Duodenal mucosa (tissue), 2 donors: ENCODE results near the gene CDRT15.

ENCODE experiments used
- H3K27ac ChIP-seq: one replicate; pipeline ENCODE4 v1.7.0; 2013; ENCODE audit warnings: low read depth, low read length
- H3K27me3 ChIP-seq, 2 donors: one replicate each; pipeline ENCODE4 v1.7.0; 2013; ENCODE audit warnings: low read length in 2 of 2, control low read depth in 1 of 2; ENCODE audit not compliant: insufficient read depth in 2 of 2, control insufficient read depth in 1 of 2
- H3K36me3 ChIP-seq, 2 donors: one replicate each; pipeline ENCODE4 v1.7.0; 2013; ENCODE audit warnings: low read length in 2 of 2, control low read depth in 1 of 2; ENCODE audit not compliant: insufficient read depth in 2 of 2, control insufficient read depth in 1 of 2
- H3K4me1 ChIP-seq, 2 donors: one replicate each; pipeline ENCODE4 v1.7.0; 2013; ENCODE audit warnings: low read length in 2 of 2, control low read depth in 1 of 2; ENCODE audit not compliant: insufficient read depth in 2 of 2, control insufficient read depth in 1 of 2
- H3K4me3 ChIP-seq, 2 donors: one replicate each; pipeline ENCODE4 v1.7.0; 2013; ENCODE audit warnings: low read length in 2 of 2, low read depth in 1 of 2
- H3K9ac ChIP-seq, 2 donors: one replicate each; pipeline ENCODE4 v1.7.0; 2013; ENCODE audit warnings: low read length in 2 of 2, low read depth in 1 of 2
- H3K9me3 ChIP-seq, 2 donors: one replicate each; pipeline ENCODE4 v1.7.0; 2013; ENCODE audit warnings: low read length in 2 of 2, control low read depth in 1 of 2; ENCODE audit not compliant: control insufficient read depth in 1 of 2

CDRT15 gene

DNA sequence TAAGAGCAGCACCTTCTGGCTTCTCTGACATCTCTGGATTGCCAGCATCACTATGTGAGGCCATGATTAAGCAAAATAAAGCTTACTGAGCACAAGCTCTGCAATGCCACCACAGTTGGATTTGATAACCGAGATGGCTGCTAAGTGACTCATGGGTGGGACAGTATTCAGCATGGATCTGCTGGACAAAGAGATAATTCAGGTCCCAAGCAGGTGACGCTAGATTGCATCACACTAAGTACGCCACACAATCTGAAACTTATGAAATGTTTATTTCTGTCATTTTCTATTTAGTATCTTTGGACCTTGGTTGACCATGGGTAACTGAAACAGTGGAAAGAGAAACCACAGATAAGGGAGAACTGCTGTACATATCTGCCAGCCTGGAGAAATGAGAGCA is 27.4 kb downstream of the CDRT15 start:
- H3K9ac ChIP-seq, result no peak overlapping the region
- no peaks in the 10 kb centered on the region for H3K27me3 ChIP-seq
- no peaks in the 10 kb centered on the region for H3K9me3 ChIP-seq
- H3K36me3 ChIP-seq, result peaks cover 10 to 38% of the 10 kb centered on the region in 2 donors
- peaks cover 8 to 12% of the 10 kb centered on the region in 2 donors for H3K4me1 ChIP-seq
- no peak overlapping the region for H3K27ac ChIP-seq
- H3K4me3 ChIP-seq, result no peak overlapping the region

DNA sequence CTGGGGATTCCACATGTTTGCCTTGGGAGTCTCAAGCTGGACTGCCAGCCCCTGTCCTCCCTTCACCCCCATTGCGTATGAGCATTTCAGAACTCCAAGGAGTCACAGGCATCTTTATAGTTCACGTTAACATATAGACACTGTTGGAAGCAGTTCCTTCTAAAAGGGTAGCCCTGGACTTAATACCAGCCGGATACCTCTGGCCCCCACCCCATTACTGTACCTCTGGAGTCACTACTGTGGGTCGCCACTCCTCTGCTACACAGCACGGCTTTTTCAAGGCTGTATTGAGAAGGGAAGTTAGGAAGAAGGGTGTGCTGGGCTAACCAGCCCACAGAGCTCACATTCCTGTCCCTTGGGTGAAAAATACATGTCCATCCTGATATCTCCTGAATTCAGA is 28.9 kb downstream of the CDRT15 start:
- Histone ChIP-seq H3K27ac (no peak overlapping the region), H3K4me1 (peaks cover 8 to 22% of the 10 kb centered on the region in 2 donors), H3K9ac (no peak overlapping the region), H3K9me3 (no peaks in the 10 kb centered on the region), H3K4me3 (no peak overlapping the region), H3K27me3 (no peaks in the 10 kb centered on the region), H3K36me3 (peaks cover 10 to 38% of the 10 kb centered on the region in 2 donors)

DNA sequence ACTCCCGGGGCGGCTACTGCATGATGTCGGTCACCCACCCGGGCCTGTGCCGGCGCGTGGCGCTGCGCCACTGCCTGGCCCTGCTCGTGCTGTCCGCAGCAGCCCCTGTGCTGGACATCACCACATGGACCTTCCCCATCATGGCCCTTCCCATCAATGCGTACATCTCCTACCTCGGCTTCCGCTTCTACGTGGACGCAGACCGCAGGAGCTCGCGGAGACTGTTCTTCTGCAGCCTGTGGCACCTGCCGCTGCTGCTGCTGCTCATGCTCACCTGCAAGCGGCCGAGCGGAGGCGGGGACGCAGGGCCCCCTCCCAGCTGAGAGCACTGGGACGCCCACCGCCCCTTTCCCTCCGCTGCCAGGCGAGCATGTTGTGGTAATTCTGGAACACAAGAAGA is 29.8 kb downstream of the CDRT15 start:
- H3K27me3 ChIP-seq, result no peaks in the 10 kb centered on the region
- H3K4me1 ChIP-seq, result peaks cover 11 to 24% of the 10 kb centered on the region in 2 donors
- H3K9me3 ChIP-seq, result no peaks in the 10 kb centered on the region
- H3K36me3 ChIP-seq, result peaks cover 10 to 36% of the 10 kb centered on the region in 2 donors
- no peak overlapping the region for H3K27ac ChIP-seq
- no peak overlapping the region for H3K9ac ChIP-seq
- no peak overlapping the region for H3K4me3 ChIP-seq

DNA sequence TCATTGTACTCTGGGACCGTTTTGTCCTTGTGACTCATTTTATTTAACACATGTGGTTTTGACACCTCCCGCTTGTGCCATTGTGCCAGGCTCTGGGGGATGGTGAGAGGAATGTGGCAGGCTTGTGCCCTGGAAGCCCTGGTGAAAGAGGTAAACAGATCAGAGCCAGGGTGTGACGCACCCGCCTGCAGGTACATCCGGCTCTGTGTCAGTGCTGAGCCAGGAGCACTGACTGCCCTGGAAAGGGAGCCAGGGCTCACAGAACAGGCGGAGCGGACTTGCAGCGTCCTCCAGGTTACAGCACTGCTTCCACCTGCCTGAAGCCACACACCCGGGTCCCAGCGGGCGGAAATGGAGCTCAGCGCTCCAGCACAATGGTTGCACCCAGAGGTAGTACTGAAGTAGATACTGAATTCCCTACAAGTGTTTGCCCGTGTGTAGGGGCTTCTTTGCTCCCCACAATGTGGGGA is 30.6 kb downstream of the CDRT15 start:
- Histone ChIP-seq H3K4me3 (no peak overlapping the region), H3K27ac (no peak overlapping the region), H3K27me3 (no peaks in the 10 kb centered on the region), H3K9ac (no peak overlapping the region), H3K9me3 (no peaks in the 10 kb centered on the region), H3K36me3 (peaks cover 10 to 27% of the 10 kb centered on the region in 2 donors), H3K4me1 (peaks cover 20 to 33% of the 10 kb centered on the region in 2 donors)

DNA sequence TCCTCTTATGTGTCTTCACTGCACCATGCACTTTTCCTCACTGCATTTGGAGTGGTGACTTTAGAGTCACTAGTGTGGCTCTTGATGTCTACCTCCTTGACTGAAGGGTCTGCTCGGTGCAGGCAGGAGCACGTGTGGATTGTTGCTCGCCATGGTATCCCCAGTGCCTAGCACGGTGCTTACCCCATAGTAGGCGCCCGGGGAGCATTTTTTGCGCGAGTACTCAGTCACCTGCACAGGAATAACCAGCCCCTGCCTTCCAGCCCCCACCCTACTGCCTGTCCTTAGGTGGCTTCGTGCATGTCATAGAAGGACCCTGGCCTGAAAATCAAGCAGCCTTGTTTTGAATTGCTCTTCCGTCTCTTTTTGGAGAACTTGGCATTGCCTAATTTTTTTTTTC is 31.3 kb downstream of the CDRT15 start:
- Histone ChIP-seq H3K27me3 (no peaks in the 10 kb centered on the region), H3K9me3 (no peaks in the 10 kb centered on the region), H3K27ac (no peak overlapping the region), H3K4me1 (peaks cover 26 to 40% of the 10 kb centered on the region in 2 donors), H3K9ac (no peak overlapping the region), H3K36me3 (peaks cover 10 to 24% of the 10 kb centered on the region in 2 donors), H3K4me3 (no peak overlapping the region)

DNA sequence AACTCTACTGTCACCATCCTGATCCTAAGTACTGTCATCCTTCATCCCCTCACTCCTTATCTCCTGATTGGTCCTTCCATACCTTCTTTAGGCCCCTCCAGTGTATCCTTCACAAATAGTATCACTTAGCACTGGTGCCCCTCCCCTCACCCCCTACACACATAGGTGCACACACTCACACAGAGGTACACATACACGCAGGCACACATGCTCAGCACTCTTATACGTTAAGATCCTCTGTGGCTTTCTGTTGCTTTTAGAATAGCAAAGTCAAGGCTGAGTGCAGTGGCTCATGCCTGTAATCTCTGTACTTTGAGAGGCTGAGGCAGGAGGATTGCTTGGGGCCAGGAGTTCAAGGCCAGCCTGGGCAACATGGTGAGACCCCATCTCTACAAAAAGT is 32.1 kb downstream of the CDRT15 start:
- Histone ChIP-seq H3K36me3 (peaks cover 10 to 18% of the 10 kb centered on the region in 2 donors), H3K27ac (no peak overlapping the region), H3K27me3 (no peaks in the 10 kb centered on the region), H3K4me1 (peaks cover 28 to 47% of the 10 kb centered on the region in 2 donors), H3K4me3 (no peak overlapping the region), H3K9ac (no peak overlapping the region), H3K9me3 (no peaks in the 10 kb centered on the region)

DNA sequence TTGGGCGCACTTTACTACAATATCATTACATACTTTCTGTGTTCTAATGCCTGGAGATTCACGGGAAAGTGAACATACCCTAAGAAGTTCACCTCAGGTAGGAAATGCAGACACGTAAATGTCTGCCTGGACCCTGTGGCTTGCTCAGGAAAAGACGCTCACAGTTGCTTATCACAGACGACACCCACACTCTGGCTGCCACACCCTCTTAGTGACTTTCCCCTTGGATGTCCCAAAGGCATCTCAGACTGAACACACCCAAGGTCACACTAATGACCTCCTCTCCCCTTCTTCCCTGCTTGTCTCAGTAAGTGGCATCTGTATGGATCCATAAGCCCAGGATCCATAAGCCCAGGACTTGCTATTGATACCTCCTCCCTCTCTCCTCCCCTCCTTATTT is 32.6 kb downstream of the CDRT15 start:
- Histone ChIP-seq H3K27ac (no peak overlapping the region), H3K36me3 (peaks cover 10 to 21% of the 10 kb centered on the region in 2 donors), H3K4me3 (no peak overlapping the region), H3K9ac (no peak overlapping the region), H3K27me3 (no peaks in the 10 kb centered on the region), H3K9me3 (no peaks in the 10 kb centered on the region), H3K4me1 (peaks cover 28 to 47% of the 10 kb centered on the region in 2 donors)

DNA sequence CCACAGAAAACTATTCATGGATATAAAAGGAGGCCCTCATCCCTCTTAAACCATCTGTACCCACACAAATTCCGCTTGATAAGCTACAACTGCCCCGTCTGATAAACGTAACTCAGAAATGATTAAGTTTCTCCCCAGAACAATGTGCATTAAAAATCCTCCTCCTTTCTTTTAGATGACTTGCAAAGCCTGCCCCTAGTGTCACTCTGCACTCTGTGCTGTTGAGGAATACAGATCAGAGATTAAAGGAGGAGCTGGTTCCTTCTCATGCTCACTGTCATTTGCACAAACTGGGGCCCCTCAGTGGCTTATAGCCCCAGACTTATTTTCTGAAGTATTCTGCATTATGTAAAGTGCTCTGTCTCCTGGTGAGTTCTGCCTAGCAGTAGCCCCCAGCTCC is 33.3 kb downstream of the CDRT15 start:
- no peaks in the 10 kb centered on the region for H3K9me3 ChIP-seq
- H3K27me3 ChIP-seq, result no peaks in the 10 kb centered on the region
- no peak overlapping the region for H3K9ac ChIP-seq
- H3K4me1 ChIP-seq, result peaks cover 28 to 47% of the 10 kb centered on the region in 2 donors
- no peak overlapping the region for H3K4me3 ChIP-seq
- H3K27ac ChIP-seq, result no peak overlapping the region
- H3K36me3 ChIP-seq, result peaks cover 9 to 22% of the 10 kb centered on the region in 2 donors

DNA sequence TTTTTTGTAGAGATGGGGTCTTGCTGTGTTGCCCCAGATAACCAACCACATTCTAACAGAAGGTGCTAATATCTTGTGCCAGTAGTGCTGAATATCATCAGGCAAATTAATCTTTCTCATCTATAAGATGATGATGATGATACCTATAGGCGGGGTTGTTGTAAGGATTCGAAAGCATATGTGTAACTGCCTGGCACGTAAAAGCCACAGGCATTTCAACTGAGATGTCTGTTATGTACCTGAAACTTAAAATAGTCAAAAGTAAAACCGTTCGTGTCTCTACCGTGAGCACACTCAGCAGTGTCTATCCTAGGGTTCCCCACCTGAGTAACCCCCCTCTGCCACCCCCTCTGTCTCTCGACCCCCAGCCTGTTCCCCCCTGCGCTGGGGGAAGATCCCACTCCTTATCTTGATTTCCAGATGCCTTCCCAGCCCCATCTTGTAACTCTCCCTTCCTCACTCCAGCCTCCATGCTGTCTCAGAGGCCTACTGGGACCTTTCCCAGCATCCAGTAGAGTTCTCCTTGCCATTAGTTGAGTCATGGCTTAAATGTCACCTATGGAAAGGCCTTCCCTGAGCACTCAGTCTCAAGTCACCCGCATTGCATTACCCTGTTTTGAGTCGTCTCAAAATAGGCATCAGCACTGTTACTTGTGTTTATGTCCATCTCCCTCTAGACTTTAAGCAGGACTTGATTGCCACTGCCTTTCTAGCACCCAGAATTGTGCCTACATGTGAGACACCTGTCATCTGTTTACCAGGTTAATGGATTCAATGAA is 34.1 kb downstream of the CDRT15 start:
- H3K27me3 ChIP-seq, result no peaks in the 10 kb centered on the region
- no peaks in the 10 kb centered on the region for H3K9me3 ChIP-seq
- no peak overlapping the region for H3K9ac ChIP-seq
- no peak overlapping the region for H3K27ac ChIP-seq
- H3K4me3 ChIP-seq, result no peak overlapping the region
- H3K36me3 ChIP-seq, result peaks cover 5 to 15% of the 10 kb centered on the region in 2 donors
- H3K4me1 ChIP-seq, result peaks cover 35 to 47% of the 10 kb centered on the region in 2 donors

DNA sequence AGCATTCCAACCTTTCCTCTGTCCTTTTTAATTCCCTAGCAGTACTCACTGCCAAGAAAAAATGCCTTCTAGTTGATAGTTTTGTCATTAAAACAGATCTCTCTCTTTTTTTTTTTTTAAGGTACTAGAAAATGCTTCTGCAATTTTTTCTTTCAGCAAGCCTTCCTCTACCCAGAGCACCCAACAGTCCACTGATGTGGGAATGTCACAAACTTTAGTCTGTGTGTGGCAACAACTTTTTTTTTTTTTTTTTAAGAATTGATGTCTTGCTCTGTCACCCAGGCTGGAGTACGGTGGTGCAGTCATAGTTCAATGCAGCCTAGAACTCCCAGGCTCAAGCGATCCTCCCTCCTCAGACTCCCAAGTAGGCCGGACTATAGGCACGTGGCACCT is 34.7 kb downstream of the CDRT15 start:
- Histone ChIP-seq H3K36me3 (peaks cover under 1 to 11% of the 10 kb centered on the region in 2 donors), H3K4me3 (no peak overlapping the region), H3K27me3 (no peaks in the 10 kb centered on the region), H3K27ac (no peak overlapping the region), H3K4me1 (peaks cover 35 to 47% of the 10 kb centered on the region in 2 donors), H3K9ac (no peak overlapping the region), H3K9me3 (no peaks in the 10 kb centered on the region)
